C4-2B (cell line): ENCODE measurements around the gene KRT23.

Experiments
- ZFX ChIP-seq: fragments of 450-650 bp; IDR thresholded peaks from 2 replicates; pipeline ENCODE4 v1.6.1; 2017
- TF ChIP-seq, protein P1 (sequence below): fragments of 450-650 bp; conservative IDR thresholded peaks from 2 replicates; pipeline ENCODE4 v1.5.1; 2017; ENCODE audit warnings: mild to moderate bottlenecking

DNA sequence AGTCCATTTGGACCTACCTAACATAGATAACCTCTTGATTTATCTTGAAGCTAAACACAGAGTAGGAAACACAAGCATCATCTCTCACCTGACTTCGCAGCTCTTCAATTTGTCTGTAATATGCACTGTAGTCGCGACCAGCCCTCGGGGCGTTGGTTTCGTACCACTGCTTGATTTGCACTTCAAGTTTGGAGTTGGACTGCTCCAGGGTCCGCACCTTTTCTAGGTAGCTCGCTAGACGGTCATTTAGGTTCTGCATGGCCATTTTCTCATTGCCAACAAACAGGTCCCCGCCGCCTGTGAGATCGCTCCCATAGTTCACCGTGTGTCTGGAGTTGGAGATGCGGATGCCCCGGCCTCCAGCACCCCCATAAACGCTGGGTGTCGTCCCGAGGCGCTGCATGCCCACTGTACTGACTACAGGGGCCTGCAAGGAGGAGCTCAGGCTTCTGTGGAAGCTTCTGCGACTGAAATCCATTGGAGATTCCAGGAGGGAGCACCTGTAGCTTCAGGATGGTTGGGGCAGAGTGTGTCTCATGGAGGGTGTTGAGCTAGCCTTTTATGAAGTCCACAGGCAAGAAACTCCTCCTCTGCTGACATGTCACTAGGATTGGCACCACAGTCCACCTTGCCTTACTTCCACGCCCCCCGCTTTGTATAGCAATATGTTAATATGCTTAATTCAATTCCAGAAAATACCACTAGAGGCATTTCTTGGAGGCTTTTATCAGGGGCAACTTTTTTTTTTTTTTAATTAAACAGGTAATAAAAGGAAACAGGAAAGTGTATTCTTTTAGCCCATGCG is 52.5 kb downstream of the KRT23 start, which contains the start of gene KRT20:
- TF ChIP-seq, protein P1, sequence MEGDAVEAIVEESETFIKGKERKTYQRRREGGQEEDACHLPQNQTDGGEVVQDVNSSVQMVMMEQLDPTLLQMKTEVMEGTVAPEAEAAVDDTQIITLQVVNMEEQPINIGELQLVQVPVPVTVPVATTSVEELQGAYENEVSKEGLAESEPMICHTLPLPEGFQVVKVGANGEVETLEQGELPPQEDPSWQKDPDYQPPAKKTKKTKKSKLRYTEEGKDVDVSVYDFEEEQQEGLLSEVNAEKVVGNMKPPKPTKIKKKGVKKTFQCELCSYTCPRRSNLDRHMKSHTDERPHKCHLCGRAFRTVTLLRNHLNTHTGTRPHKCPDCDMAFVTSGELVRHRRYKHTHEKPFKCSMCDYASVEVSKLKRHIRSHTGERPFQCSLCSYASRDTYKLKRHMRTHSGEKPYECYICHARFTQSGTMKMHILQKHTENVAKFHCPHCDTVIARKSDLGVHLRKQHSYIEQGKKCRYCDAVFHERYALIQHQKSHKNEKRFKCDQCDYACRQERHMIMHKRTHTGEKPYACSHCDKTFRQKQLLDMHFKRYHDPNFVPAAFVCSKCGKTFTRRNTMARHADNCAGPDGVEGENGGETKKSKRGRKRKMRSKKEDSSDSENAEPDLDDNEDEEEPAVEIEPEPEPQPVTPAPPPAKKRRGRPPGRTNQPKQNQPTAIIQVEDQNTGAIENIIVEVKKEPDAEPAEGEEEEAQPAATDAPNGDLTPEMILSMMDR, result peak; percentile 63
- no peak for TF ChIP-seq ZFX
